HG02970 (cell line): Measurements from ENCODE around the gene CA10.

ENCODE experiments used
- ATAC-seq: cut with Tn5 transposase; IDR thresholded peaks from one replicate; pipeline ENCODE4 v1.9.1; 2021; ENCODE audit warnings: mild to moderate bottlenecking, moderate library complexity, moderate number of reproducible peaks; ENCODE audit not compliant: unreplicated experiment, low FRiP score

CA10 gene

DNA sequence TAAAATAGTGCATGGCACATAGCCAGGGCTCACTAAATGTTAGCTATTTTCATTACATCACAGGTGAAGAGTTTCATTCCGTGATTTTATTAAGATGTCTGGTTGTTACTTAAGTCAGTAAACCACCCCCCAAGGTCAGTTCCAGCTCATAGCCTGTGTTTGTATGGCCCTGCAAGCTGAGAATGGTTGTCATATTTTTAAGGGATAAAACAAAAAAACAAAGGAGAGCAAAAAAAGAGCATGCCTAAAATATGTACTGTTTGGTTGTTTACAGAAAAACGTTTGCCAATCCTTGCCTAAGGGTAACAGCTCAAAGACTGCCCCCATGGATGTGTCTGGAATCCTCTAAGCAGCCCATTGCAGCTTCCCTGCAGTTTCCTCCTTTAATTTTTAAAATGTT, 329.6 kb downstream of the CA10 start:
- ATAC-seq = no peak

GRCh38 chr17:51827140-51827539, 331.4 kb downstream of the CA10 start:
- no peak for ATAC-seq

DNA sequence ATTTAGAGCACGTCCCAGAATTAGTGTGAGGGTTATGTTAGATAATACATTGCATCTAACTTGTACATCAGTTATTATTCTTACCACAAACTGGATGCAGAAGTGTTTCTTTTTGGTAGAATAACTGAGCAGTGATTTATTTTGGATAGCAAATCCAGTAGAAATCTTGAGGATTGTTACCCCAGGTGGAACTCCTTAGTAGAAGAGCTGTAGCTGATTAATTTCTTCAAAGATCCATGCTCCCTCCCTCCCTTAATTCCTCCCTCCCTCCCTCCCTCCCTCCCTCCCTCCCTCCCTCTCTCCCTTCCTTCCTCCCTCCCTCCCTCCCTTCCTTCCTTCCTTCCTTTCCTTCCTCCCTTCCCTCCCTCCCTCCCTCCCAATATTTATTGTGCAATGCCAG, 337.7 kb downstream of the CA10 start:
- ATAC-seq = no peak

- ATAC-seq = no peak
These were observed 338.3 kb downstream of the CA10 start for GRCh38 chr17:51820252-51820651.

DNA sequence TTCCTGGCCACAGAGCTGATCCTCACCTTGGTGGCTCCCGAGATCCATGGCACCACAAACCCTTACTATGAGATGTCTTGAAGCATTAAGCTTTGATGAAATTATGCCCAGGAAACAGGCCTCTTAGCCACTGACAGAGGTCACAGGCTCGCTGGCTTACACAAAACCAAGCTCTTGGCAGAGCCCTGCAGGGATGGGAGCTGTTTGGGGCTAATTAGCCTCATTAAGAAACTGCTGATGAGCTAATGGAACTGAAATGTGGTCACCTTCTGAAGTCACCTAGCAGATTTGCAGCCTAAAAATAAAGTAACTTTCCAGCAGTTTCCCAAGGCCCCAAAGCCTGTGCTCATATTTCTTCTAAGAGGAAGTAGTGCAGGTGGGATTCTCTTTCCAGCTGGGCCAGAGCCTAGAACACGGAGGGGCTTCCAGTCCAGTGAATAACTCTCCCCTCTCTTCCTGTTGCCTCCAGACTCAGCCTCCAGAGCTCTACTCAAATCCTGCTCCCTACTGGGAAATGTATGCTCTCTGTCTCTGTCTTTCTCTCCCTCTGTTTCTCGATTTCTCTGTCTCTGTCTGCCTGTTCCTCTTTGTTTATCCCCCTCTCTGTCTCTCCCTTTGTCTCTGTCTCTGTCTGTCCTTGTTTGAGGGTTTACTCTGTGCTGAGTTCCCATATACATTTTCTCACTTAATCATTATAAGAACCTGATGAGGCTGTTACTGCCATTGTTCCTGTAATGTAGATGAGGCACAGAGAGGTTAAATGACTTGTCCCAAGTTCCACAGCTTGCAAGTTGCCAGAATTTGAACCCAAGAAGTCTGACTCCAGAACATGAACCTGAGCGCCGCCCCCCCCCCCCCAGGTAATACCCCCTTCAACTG, 338.9 kb downstream of the CA10 start:
- no peak for ATAC-seq

DNA sequence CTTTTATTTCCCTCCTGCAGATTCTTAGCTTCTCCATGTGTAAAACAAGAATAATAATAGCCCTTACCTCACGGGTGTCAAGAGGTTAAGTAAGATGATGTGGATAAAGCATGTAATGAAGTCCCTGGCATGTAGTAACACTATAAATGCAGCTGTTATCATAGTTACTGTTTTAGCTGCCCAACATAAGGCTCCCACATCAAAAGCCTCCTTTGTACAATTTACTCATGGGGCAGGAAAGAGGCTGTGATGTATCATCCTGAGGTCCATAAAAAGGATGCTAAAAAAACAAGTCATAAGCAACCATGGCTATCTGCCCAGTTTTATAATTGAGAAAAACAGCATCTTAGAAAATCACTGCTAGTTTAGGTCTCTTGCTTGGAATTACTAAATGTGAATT, 339.7 kb downstream of the CA10 start:
- no peak for ATAC-seq

GRCh38 chr17:51817955-51818354, 340.6 kb downstream of the CA10 start:
- ATAC-seq = no peak

GRCh38 chr17:51817117-51817516, 341.4 kb downstream of the CA10 start:
- ATAC-seq = no peak

GRCh38 chr17:51815097-51815496, 343.4 kb downstream of the CA10 start:
- ATAC-seq = no peak

DNA sequence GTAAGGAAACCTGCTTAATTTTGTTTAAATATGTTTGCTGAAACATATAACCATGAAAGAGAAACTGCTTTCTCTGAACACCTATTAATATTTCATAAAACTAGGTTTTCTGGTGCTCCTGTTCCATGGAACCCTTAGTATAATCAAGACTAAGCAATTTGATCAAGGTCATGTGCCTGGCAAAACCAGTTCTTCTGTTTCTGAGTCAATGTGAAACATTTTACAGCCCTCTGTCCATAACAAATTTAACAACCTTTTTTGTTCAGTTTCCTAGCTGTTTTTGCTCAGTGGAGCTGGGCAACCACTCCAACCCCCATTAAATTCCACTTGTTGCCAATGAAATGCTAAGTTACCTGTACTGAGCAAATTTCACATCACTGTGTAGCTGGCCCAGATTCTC, 344.0 kb downstream of the CA10 start:
- ATAC-seq = no peak

DNA sequence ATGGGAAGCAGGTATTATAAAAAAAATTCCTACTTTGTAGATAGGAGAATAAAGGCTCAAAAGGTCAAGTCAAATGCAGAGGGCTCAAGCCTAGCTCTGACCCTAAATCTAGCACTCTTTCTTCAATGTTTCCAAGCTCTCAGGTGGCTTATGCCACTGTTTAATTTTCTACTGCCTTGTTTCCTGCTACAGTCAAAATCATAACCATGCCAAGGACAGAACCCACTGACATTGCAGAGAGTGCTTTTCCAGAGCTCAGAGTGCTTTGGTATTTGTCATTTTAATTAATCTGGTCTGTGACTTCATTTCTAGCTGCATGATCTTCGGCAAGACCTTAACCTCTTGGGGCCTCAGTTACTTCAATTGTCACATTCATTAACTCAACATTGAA, 344.7 kb downstream of the CA10 start:
- no peak for ATAC-seq

DNA sequence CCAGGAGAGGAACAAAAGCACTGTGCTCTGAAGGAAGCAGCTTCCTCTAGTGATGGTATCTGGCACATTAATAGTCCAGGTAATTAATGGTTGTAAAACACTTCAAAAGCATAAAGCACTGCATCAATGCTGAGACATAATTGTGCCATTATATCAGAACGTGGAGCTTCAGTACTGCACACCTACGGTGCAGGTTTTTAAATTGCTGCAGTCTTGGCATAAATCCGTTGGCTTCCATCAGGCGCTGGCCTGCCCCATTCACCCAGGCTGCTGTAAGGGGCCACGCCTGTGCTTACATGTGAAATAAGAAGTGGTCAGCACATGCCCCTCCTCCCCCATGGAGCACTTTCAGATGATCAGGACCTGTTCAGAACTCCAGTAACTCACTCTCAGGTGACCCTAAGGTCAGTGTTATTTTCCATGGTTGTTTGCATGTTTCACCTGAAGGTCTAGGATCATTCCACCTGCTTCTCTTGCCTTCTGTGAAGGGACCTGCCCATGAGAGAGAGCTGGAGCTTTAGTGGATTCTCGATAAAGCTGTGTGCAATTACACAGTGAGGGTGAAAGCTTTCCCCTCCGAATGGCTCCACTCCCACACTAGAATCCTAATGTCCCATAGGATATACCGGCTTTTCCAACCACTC, 345.3 kb downstream of the CA10 start:
- no peak for ATAC-seq

DNA sequence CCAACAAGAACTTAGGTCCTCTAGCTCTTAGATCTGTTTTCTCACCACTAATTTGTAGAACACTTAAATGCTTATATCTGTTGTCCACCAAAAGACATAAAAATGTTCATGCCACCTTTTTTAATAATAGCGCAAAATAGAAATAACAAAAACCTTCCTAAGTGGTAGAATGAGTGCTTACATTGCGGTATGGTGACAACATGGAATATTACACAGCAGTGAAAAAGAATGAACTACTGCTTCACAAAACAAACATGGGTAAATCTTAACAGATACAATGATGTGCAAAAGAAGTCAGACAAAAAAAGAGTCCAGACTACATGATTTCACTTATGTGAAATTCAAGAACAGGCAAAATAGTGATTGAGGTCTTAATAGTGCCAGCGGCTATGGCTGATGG, 351.1 kb downstream of the CA10 start:
- no peak for ATAC-seq

DNA sequence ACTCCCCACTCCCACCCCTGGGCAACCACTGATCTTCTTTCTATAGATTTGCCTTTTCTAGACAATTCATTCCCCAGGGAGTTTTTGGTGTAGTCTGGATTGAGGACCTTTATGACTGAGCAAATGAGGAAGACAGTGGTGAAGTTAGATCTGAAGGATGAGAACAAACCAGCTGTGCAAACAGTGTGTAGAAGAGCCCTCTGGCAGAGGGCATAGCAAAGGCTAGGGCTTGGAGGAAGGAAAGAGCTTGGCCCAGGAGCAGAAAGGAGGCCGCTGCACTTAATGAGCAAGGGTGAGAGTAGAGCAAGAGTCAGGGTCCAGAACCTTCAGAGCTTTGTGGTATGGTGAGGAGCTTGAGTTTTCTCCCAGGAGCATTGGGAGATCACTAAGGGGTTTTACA, 352.7 kb downstream of the CA10 start:
- ATAC-seq = no peak

- ATAC-seq = no peak
These were observed 353.3 kb downstream of the CA10 start for GRCh38 chr17:51805185-51805584.

DNA sequence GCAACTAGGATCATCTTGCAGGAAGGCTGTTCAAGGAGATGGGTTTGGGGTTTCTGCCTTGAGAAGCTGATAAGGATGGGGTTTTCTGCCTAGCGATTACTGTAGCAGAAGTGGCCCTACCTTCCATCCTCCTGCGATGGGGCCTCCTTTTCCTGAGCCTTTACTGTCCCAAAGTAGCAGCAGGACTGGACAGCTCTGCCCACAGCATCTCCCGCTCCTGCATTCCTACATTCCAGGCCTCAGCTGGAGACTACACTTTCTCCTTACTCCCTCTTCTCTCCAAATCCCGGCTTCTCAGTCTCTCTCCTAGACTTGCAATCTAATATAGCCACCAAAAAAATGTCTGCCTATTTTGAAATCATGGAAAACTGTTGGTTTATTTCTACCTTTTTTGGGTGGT, 355.4 kb downstream of the CA10 start:
- no peak for ATAC-seq

GRCh38 chr17:51802544-51802943, 356.0 kb downstream of the CA10 start:
- ATAC-seq = no peak

DNA sequence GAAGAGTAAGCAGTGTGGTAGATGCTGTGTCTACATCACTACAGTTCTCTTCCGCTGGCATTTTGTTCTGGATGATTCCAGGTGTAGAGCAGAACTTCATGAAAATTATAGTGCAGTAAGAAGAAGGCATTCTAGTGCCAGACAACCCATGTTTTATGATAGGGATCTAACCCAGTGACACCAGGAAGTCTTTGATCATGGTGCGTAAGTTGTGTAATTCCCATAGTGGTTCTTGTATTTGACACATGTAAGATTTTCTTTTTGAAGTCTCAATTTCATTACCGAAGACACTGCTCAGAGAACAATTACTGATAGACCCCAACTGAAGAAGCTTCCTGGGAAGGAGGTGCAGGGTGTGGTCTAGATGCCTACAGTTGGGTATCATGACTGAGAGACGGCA, 356.9 kb downstream of the CA10 start:
- ATAC-seq = no peak

DNA sequence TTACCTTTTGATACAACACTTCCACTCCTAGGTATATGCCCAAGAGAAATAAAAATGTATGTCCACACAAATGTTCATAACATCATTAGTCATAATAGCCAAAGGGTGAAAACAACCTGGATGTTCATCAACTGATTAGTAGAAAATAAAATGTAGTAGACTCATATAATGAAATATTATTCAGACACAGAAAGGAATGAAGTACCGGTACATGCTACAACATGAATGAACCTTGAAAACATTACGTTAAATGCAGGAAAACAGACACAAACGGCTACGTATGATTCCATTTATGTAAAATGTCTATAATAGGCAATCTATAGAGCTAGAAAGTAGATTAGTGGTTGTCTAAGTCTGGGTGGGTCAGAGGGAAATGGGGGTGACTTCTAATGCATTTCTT, 358.5 kb downstream of the CA10 start:
- ATAC-seq = no peak

GRCh38 chr17:51799240-51799639, 359.3 kb downstream of the CA10 start:
- no peak for ATAC-seq

DNA sequence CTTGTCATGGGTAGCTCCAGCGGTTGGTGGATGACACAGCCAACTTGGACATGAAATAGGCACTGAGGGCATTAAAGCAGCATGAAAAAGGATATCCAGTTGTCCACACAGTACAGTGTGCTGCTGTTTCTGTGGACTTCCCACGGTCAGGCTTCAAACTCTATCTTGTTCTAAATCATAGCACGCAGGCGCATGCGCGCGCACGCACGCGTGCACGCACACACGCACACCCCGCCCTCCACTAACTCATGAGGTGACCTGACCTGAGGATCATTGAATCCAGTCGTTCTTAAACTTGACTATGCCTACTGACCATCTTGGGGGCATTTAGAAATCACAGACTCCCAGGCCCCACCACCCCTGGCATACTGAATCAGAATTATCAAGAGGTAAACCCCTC, 361.4 kb downstream of the CA10 start:
- no peak for ATAC-seq

GRCh38 chr17:51796026-51796425, 362.5 kb downstream of the CA10 start:
- no peak for ATAC-seq
